HL-60 (cell line): Measurements from ENCODE around the gene PNPLA7.
A peak's percentile ranks its signal among the peaks of the same experiment; 100 is the strongest.

ENCODE experiments used
- DNase-seq, 2 experiments: peaks; one replicate each; pipeline ENCODE4 v3.0.0-alpha.2; 2010 to 2020; ENCODE audit warnings: low read depth in 1 of 2, low spot score in 1 of 2
- H3K27ac ChIP-seq: fragments of 250-450 bp; sonication (Bioruptor Pico); replicated peaks from 2 replicates; pipeline ENCODE4 v1.5.1; 2020; ENCODE audit warnings: mild to moderate bottlenecking, moderate library complexity
- H3K27me3 ChIP-seq: fragments of 250-450 bp; sonication (Bioruptor Pico); 2 replicates; pipeline ENCODE4 v1.5.1; 2021; ENCODE audit warnings: mild to moderate bottlenecking, moderate library complexity; ENCODE audit not compliant: insufficient read depth, poor library complexity, severe bottlenecking
- H3K4me3 ChIP-seq: replicated peaks from 2 replicates; pipeline ENCODE4 v1.5.1; 2011; ENCODE audit warnings: mild to moderate bottlenecking, control low read depth, low read length; ENCODE audit not compliant: insufficient read depth
- CTCF ChIP-seq: IDR thresholded peaks from one replicate; pipeline ENCODE4 v1.5.1; 2011; ENCODE audit warnings: low read length, control low read depth, inconsistent platforms; ENCODE audit not compliant: insufficient read depth
- GABPA ChIP-seq: IDR thresholded peaks from 2 replicates; pipeline ENCODE4 v1.6.1; 2012; ENCODE audit warnings: low read depth
- POLR2AphosphoS5 ChIP-seq: IDR thresholded peaks from 2 replicates; pipeline ENCODE4 v1.6.1; 2012; ENCODE audit warnings: low read depth
- REST ChIP-seq: IDR thresholded peaks from 2 replicates; pipeline ENCODE4 v1.6.1; 2012; ENCODE audit warnings: low read depth; ENCODE audit not compliant: insufficient replicate concordance
- SPI1 ChIP-seq: IDR thresholded peaks from 2 replicates; pipeline ENCODE4 v1.6.1; 2012; ENCODE audit warnings: low read depth, mild to moderate bottlenecking, borderline replicate concordance

PNPLA7 gene

GRCh38 chr9:137480686-137481683, 69.2 kb downstream of the PNPLA7 start:
- no peaks in the 10 kb centered on the region for H3K27me3 ChIP-seq
- TF ChIP-seq POLR2AphosphoS5 (no peak), REST (no peak), CTCF (no peak), SPI1 (no peak), GABPA (no peak)
- peak overlapping the region; percentile 58 for H3K27ac ChIP-seq
- no peak for DNase-seq
- no peak overlapping the region for H3K4me3 ChIP-seq

GRCh38 chr9:137479892-137480685, 70.1 kb downstream of the PNPLA7 start:
- H3K27me3 ChIP-seq, result no peaks in the 10 kb centered on the region
- H3K27ac ChIP-seq, result no peak overlapping the region
- no peak for TF ChIP-seq SPI1
- TF ChIP-seq REST, result no peak
- no peak for TF ChIP-seq CTCF
- TF ChIP-seq GABPA, result no peak
- TF ChIP-seq POLR2AphosphoS5, result no peak
- no peak for DNase-seq
- no peak overlapping the region for H3K4me3 ChIP-seq

- no peaks in the 10 kb centered on the region for H3K27me3 ChIP-seq
- DNase-seq, result no peak
- no peak for TF ChIP-seq SPI1
- TF ChIP-seq CTCF, result no peak
- TF ChIP-seq GABPA, result no peak
- no peak for TF ChIP-seq REST
- no peak for TF ChIP-seq POLR2AphosphoS5
- no peak overlapping the region for H3K4me3 ChIP-seq
- no peak overlapping the region for H3K27ac ChIP-seq
Observed at GRCh38 chr9:137478962-137479861, 71.0 kb downstream of the PNPLA7 start.
